Epithelial cell of esophagus (primary cell): Measurements from ENCODE around the gene UROC1.
A peak's percentile ranks its signal among the peaks of the same experiment; 100 is the strongest.

Experiments
- DNase-seq: peaks from one replicate; pipeline ENCODE4 v3.0.0; 2010; ENCODE audit warnings: low read depth
- H3K4me3 ChIP-seq: 2 replicates; pipeline ENCODE4 v1.5.1; 2011; ENCODE audit warnings: mild to moderate bottlenecking, low read length, control low read depth
- CTCF ChIP-seq: IDR thresholded peaks from 2 replicates; pipeline ENCODE4 v1.5.1; 2011; ENCODE audit warnings: low read depth, mild to moderate bottlenecking, low read length, control low read depth, inconsistent platforms; ENCODE audit not compliant: insufficient read depth; ENCODE audit errors: missing control alignments

Gene UROC1

GRCh38 chr3:126487151-126487771 lies 30.3 kb downstream of the UROC1 start:
- no peak overlapping the region for H3K4me3 ChIP-seq
- no peak for TF ChIP-seq CTCF
- peak; percentile 72 for DNase-seq

DNA sequence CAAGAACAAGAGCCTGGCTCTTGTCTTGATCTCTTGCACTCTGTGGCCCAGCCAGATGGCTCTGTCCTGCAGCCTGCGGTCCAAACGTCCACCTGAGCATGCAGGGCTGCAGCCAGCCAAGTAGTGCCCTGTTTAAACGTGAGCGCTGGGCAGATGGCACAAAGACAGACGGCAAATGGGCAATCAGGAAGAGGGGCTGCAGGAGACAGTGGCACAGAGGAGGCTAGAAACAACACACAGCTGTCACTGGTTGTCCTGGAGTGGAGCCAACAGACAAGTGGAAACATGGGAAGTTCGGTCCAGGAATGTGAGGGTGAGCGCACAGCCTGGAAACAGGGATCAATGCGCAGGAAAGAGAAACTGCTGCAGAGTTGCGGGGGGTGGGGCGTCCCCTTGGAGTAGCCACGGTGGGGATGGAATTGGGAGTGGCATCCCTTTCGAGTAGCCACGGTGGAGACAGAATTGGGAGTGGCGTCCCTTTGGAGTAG lies 31.2 kb downstream of the UROC1 start:
- no peak overlapping the region for H3K4me3 ChIP-seq
- peak; percentile 72 for DNase-seq
- TF ChIP-seq CTCF, result no peak

- no peak overlapping the region for H3K4me3 ChIP-seq
- no peak for TF ChIP-seq CTCF
- no peak for DNase-seq
These were observed 31.6 kb downstream of the UROC1 start for GRCh38 chr3:126485956-126486355.

DNA sequence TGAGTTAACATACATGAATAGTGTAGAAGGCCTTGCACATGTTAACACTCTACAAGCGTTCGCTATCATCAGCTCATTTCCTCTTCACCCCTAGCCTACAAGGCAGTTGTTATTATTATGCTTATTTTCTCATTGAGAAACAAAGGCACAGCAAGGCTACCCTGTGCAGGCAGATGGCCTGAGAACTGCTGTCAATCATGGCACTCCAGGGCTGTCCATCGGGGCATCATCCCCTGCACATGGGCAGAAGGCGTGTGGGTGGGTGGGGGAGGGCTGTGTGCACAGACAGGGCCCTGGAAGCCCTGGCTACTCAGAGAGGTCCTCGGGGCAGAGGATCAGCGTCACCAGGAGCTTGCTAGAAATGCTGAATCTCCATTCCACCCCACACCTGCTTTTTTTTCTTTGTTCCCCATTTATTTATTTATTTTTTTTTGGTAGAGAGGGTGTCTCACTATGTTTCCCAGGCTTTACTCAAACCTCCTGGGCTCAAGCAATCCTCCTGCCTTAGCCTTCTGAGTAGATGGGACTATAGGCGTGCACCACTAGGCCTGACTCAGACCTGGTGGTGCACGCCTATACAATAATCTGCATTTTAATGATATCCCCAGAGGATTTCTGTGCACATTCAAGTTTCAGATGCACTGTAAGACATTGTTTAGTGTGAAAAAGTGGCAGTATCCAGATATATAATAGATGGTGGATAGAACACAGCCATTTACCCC lies 32.2 kb downstream of the UROC1 start:
- H3K4me3 ChIP-seq, result no peak overlapping the region
- TF ChIP-seq CTCF, result no peak
- no peak for DNase-seq

DNA sequence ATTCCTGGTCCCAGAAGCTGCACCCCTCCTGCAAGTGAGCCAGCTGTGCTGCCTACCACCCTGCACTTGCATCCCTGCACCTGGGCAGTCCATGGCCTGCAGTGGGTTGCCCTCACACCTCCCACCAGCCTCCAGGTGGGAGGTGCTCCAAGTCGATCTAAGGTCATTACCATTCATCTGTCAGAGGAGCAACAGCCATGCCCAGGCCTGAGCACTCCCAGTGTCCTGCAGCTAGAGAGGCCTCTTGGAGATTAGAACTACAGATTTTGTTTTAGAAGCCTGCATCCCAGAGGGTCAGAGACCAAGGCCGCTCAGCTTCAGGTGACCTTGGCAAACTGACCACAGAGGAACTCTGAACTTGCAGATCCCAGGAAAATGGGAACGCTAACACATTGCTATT lies 32.9 kb downstream of the UROC1 start:
- no peak for DNase-seq
- no peak overlapping the region for H3K4me3 ChIP-seq
- TF ChIP-seq CTCF, result no peak

DNA sequence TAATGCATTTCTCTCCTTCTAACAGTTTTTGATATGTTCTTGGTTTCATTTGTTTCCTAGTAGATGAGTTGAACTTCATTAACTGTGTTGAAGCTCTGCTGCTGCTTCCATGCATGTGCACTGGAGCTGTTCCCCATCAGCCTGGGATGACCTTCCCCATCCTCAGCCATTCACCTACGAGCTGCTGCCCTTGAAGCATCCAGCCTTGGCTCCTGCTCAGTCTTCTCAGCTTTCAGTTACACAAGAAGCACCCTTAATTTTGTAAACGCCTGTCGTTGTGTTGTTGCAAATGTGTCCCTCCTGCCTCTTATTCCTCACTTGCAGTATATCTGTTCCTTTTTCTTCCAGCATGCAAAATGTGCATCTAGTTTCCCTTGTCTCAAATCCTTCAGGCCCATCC lies 33.4 kb downstream of the UROC1 start:
- DNase-seq, result no peak
- no peak for TF ChIP-seq CTCF
- H3K4me3 ChIP-seq, result no peak overlapping the region

- no peak for DNase-seq
- H3K4me3 ChIP-seq, result no peak overlapping the region
- TF ChIP-seq CTCF, result no peak
These were observed 34.2 kb downstream of the UROC1 start for GRCh38 chr3:126483321-126483761.
